AG04450 (cell line): ENCODE measurements around the gene DNPEP. TPM values are rescaled to one million over a fixed set of nuclear protein-coding genes. Genes with fewer than 3 reads are reported as not detected.

Source experiments
- CTCF ChIA-PET: fragments of 300-600, 350-600 bp; formaldehyde crosslinking; extraction: SDS; loops from one replicate; lab custom pipeline; 2022; ENCODE audit warnings: antibody characterized with exemption, inconsistent platforms; lab: Charles Lee
- POLR2A ChIA-PET: fragments of 350-600 bp; formaldehyde crosslinking; extraction: SDS; loops from one replicate; lab custom pipeline; 2021; ENCODE audit warnings: antibody characterized with exemption, inconsistent platforms; lab: Yijun Ruan, JAX
- DNase-seq: peaks from one replicate; pipeline ENCODE4 v3.0.0-alpha.2; 2011; ENCODE audit warnings: low read depth, low spot score
- H3K27ac ChIP-seq: one replicate; pipeline ENCODE4 v1.5.1; 2012; ENCODE audit warnings: low read depth, low read length, control low read depth
- H3K27me3 ChIP-seq: one replicate; pipeline ENCODE4 v1.6.0; 2012; ENCODE audit warnings: low read length; ENCODE audit not compliant: control insufficient read depth, insufficient read depth
- H3K4me3 ChIP-seq: 2 replicates; pipeline ENCODE4 v1.5.1; 2011; ENCODE audit warnings: mild to moderate bottlenecking, low read depth, low read length, control low read depth
- H3K9me3 ChIP-seq: 2 replicates; pipeline ENCODE4 v1.5.1; 2012; ENCODE audit warnings: low read length; ENCODE audit not compliant: control insufficient read depth, insufficient read depth
- CTCF ChIP-seq: IDR thresholded peaks from 2 replicates; pipeline ENCODE4 v1.5.1; 2011; ENCODE audit warnings: low read depth, low read length, control low read depth, inconsistent platforms
- polyA plus RNA-seq: library from polyadenylated mRNA; depleted of rRNA; stranded (reverse); fragments of >200 nt; gene quantifications from 2 replicates; pipeline ENCODE4 v1.2.3, GENCODE V29; 2011

DNPEP gene
- polyA plus RNA-seq, 1 experiment, result 41.5 TPM

DNA sequence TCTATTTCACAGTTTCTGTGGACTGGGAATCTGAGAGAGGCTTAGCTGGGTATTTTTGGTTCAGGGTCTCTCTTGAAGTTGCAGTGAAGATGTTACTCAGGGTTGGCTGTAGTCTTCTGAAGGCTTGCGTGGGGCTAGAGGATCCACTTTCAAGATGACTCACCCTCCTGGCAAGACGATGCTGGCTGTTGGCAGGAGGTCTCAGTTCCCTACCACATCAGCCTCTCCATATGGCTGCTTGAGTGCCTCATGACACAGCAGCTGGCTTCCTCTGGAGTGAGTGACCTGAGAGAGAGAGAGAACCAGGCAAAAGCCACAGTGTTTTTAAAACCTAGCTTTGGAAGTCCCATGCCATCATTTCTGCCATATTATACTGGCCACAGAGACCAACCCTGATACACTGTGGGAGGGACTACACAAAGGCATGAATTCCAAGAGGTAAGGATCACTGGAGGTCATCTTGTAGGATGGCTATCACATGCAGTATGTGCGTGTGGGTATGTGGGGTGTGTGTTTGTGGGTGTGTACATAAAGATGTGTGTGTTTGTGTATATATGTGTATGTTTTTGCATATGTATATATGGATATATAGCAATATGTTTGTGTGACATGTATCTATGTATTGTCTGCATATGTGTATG, 25.1 kb downstream of the DNPEP start:
- POLR2A ChIA-PET, result interaction anchor here (0.7 kb wide), 1 partner anchor 53 kb away, joined by 6 read pairs; the partner anchor contains the start of gene PTPRN
- peaks cover 27% of the 10 kb centered on the region for H3K27me3 ChIP-seq
- no peak for TF ChIP-seq CTCF
- peaks cover 5% of the 10 kb centered on the region; the same call in 1 of the 2 replicates for H3K9me3 ChIP-seq
- no peak overlapping the region for H3K4me3 ChIP-seq
- H3K27ac ChIP-seq, result peak overlapping the region; percentile 21
- CTCF ChIA-PET, result interaction anchor here (0.8 kb wide), 1 partner anchor 68 kb away, joined by 3 read pairs; no protein-coding TSS in a partner anchor
- peak; percentile 94 for DNase-seq

GRCh38 chr2:219362072-219362471, 25.6 kb downstream of the DNPEP start:
- ChIA-PET CTCF (interaction anchor here (0.7 to 0.8 kb wide), 2 partner anchors 67 kb away, joined by 3 read pairs; no protein-coding TSS in a partner anchor), POLR2A (no interaction called here)

DNA sequence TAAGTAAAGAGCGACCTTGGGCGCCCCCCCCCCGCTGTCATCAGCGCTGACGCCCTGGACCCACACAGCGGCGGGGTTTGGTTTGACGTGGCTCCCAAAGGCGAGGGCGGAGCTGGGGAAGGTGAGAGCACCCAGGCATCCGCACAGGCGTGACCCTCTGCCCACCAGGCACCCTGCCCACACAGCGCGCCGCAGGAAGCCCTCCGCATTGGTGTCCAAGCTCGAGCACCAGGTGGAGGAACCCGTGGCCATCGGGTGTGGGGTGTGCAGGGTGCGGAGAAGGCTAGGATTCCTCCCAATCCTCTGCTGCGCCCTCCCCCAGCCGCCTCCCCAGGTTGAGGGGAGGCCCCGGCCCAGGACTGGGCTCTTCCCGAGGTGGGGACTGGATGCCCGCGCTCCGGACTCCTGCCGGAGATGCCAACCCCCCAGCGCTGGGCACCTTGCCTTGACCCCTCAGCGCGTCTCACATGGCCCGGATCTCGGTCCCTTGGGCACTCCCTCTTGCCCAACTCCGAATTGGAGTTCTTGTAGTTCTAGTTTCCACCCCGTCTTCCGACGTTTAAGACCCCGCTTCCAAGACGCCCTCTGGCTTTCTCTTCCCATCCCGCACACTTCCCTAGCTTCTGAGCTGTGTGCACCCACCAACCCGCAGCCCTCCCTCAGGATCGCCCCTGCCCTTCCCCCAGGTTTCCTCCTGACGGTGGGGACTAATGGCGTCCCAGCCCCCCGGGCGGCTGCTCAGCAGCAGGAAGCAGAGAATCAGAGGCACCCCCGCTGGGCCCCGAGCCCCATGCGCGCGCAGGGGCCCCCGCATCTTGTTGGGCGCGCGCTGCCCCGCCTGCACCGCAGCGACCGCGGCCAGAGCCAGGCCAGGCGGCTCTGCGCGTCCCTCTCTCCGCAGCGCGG, 29.3 kb downstream of the DNPEP start:
- POLR2A ChIA-PET, result no interaction called here
- no peak for DNase-seq
- H3K4me3 ChIP-seq, result 0 out of 2 replicates have a peak overlapping the region, but pooled peaks have one; percentile 10
- TF ChIP-seq CTCF, result no peak
- H3K27me3 ChIP-seq, result peaks cover 36% of the 10 kb centered on the region
- CTCF ChIA-PET, result no interaction called here
- H3K27ac ChIP-seq, result no peak overlapping the region
- peaks cover 5% of the 10 kb centered on the region; the same call in 1 of the 2 replicates for H3K9me3 ChIP-seq

More at GRCh38 chr2:219362072-219362471, 25.6 kb downstream of the DNPEP start:
- no peak for TF ChIP-seq CTCF
- H3K27me3 ChIP-seq, result peaks cover 31% of the 10 kb centered on the region
- H3K9me3 ChIP-seq, result peaks cover 5% of the 10 kb centered on the region; the same call in 1 of the 2 replicates
- H3K27ac ChIP-seq, result no peak overlapping the region
- DNase-seq, result no peak
- no peak overlapping the region for H3K4me3 ChIP-seq

GRCh38 chr2:219356834-219357233, 30.9 kb downstream of the DNPEP start:
- POLR2A ChIA-PET, result interaction anchor here (0.7 kb wide), 1 partner anchor 9 kb away, joined by 3 read pairs; no protein-coding TSS in a partner anchor

More at GRCh38 chr2:219356834-219357233, 30.9 kb downstream of the DNPEP start:
- Histone ChIP-seq H3K27ac (no peak overlapping the region), H3K27me3 (peaks cover 36% of the 10 kb centered on the region), H3K4me3 (no peak overlapping the region), H3K9me3 (peaks cover 5% of the 10 kb centered on the region; the same call in 1 of the 2 replicates)
- CTCF ChIA-PET, result no interaction called here
- no peak for DNase-seq
- TF ChIP-seq CTCF, result no peak
